NCI-H460 (cell line): ENCODE measurements around the gene TNNC2. TPM values are rescaled to one million over a fixed set of nuclear protein-coding genes. Genes with fewer than 3 reads are reported as not detected.
A peak's percentile ranks its signal among the peaks of the same experiment; 100 is the strongest.
"Not testable (repeated sequence)": the region's sequence is repeated elsewhere in the genome, so short reads cannot be mapped to it uniquely, and the experiment has no call there.

Experiments
- DNase-seq: peaks from one replicate; pipeline ENCODE4 v3.0.0-alpha.2; 2016; ENCODE audit warnings: low read depth; ENCODE audit errors: extremely low read depth
- total RNA-seq: library from RNA; depleted of rRNA; stranded (reverse); fragments of >200 nt; shearing (Covaris generic); gene quantifications from 2 replicates; pipeline ENCODE4 v1.2.3, GENCODE V29; 2014

The TNNC2 gene
- total RNA-seq, 1 experiment from 2014 or later: 0.15 TPM

GRCh38 chr20:45850238-45850637 lies 23.1 kb upstream of the TNNC2 start:
- DNase-seq: no peak

GRCh38 chr20:45848969-45849582 lies 22.0 kb upstream of the TNNC2 start:
- DNase-seq: no peak

GRCh38 chr20:45848421-45848820 lies 21.3 kb upstream of the TNNC2 start:
- DNase-seq: no peak

- no peak for DNase-seq
These were observed 18.3 kb upstream of the TNNC2 start for GRCh38 chr20:45845452-45845851.

- DNase-seq: no peak
These were observed 16.4 kb upstream of the TNNC2 start for GRCh38 chr20:45843506-45843905.

- DNase-seq: no peak
These were observed 15.2 kb upstream of the TNNC2 start for GRCh38 chr20:45842169-45842812.

GRCh38 chr20:45841407-45842129 lies 14.5 kb upstream of the TNNC2 start:
- DNase-seq: no peak

GRCh38 chr20:45840700-45841198 lies 13.6 kb upstream of the TNNC2 start:
- no peak for DNase-seq

GRCh38 chr20:45836841-45837240 lies 9.7 kb upstream of the TNNC2 start:
- DNase-seq: no peak

GRCh38 chr20:45835825-45836224 lies 8.7 kb upstream of the TNNC2 start:
- no peak for DNase-seq

GRCh38 chr20:45835329-45835765 lies 8.2 kb upstream of the TNNC2 start:
- DNase-seq: no peak

GRCh38 chr20:45834797-45835161 lies 7.7 kb upstream of the TNNC2 start:
- DNase-seq: no peak

- peak; percentile 47 for DNase-seq
These were observed 7.0 kb upstream of the TNNC2 start for GRCh38 chr20:45833883-45834796.

GRCh38 chr20:45833030-45833882 lies 6.1 kb upstream of the TNNC2 start, which contains the start of gene SNX21:
Gene SNX21, plus strand, starts transcription at chr20:45833799. Its CDS starts 121 bp downstream, at chr20:45833920.
- DNase-seq: peak; percentile 70

GRCh38 chr20:45832619-45833018 lies 5.5 kb upstream of the TNNC2 start:
- DNase-seq: no peak

GRCh38 chr20:45829673-45830106 lies 2.6 kb upstream of the TNNC2 start:
- not testable (repeated sequence) for DNase-seq

GRCh38 chr20:45828589-45828988 lies 1.5 kb upstream of the TNNC2 start:
- no peak for DNase-seq

- DNase-seq: no peak
These were observed 600 bp upstream of the TNNC2 start for GRCh38 chr20:45827712-45828111.

- DNase-seq: no peak
These were observed 612 bp downstream of the TNNC2 start for GRCh38 chr20:45826381-45827019.
